Neural cell (in vitro differentiated cells): ENCODE results near the gene SNAPIN. TPM values are rescaled to one million over a fixed set of nuclear protein-coding genes. Genes with fewer than 3 reads are reported as not detected.

Experiments
- H2AFZ ChIP-seq: fragments of 200-600, 300-800 bp; sonication (generic), shearing (Covaris generic); 2 replicates; pipeline ENCODE4 v1.6.0; 2014; ENCODE audit warnings: low read depth, mild to moderate bottlenecking, antibody characterized with exemption, low read length, moderate library complexity
- H3F3A ChIP-seq: fragments of 200-600 bp; shearing (Covaris generic); 2 replicates; pipeline ENCODE4 v1.6.1; 2016; ENCODE audit warnings: mild to moderate bottlenecking, moderate library complexity, mixed read lengths, antibody characterized with exemption, low read length; ENCODE audit not compliant: insufficient read depth, poor library complexity, severe bottlenecking
- H3K27ac ChIP-seq: fragments of 200-600, 300-800 bp; sonication (generic), shearing (Covaris generic); 2 replicates; pipeline ENCODE4 v1.5.1; 2014; ENCODE audit warnings: mild to moderate bottlenecking, low read length, moderate library complexity
- H3K27me3 ChIP-seq: fragments of 300-800, 200-600 bp; sonication (generic), shearing (Covaris generic); 2 replicates; pipeline ENCODE4 v1.6.0; 2014; ENCODE audit warnings: mild to moderate bottlenecking, low read depth, low read length, moderate library complexity; ENCODE audit not compliant: insufficient read depth
- H3K36me3 ChIP-seq: fragments of 300-800, 200-600 bp; sonication (generic), shearing (Covaris generic); 2 replicates; pipeline ENCODE4 v1.5.1; 2014; ENCODE audit warnings: mild to moderate bottlenecking, antibody characterized with exemption, low read length, moderate library complexity; ENCODE audit not compliant: insufficient read depth
- H3K4me2 ChIP-seq: fragments of 300-800, 200-600 bp; sonication (generic), shearing (Covaris generic); 2 replicates; pipeline ENCODE4 v1.6.0; 2014; ENCODE audit warnings: mild to moderate bottlenecking, low read length
- H3K4me3 ChIP-seq: fragments of 300-800, 200-600 bp; sonication (generic), shearing (Covaris generic); 2 replicates; pipeline ENCODE4 v1.5.1; 2014; ENCODE audit warnings: mild to moderate bottlenecking, low read length, moderate library complexity
- H3K79me2 ChIP-seq: fragments of 200-600 bp; shearing (Covaris generic); replicated peaks from 2 replicates; pipeline ENCODE4 v1.6.0; 2014; ENCODE audit warnings: mild to moderate bottlenecking, low read length, moderate library complexity; ENCODE audit not compliant: insufficient read depth
- H3K9ac ChIP-seq: fragments of 300-800, 200-600 bp; sonication (generic), shearing (Covaris generic); 2 replicates; pipeline ENCODE4 v1.6.1; 2016; ENCODE audit warnings: mild to moderate bottlenecking, low read length, mixed read lengths
- H3K9me2 ChIP-seq: fragments of 200-600 bp; shearing (Covaris generic); 2 replicates; pipeline ENCODE4 v1.6.1; 2016; ENCODE audit warnings: mild to moderate bottlenecking, low read length, mixed read lengths; ENCODE audit not compliant: insufficient read depth
- H3K9me3 ChIP-seq: fragments of 200-600, 300-800 bp; sonication (generic), shearing (Covaris generic); 2 replicates; pipeline ENCODE4 v1.6.1; 2016; ENCODE audit warnings: mild to moderate bottlenecking, mixed run types, low read length, moderate library complexity, mixed read lengths
- H4K20me1 ChIP-seq: fragments of 200-600 bp; shearing (Covaris generic); 2 replicates; pipeline ENCODE4 v1.6.1; 2016; ENCODE audit warnings: mild to moderate bottlenecking, mixed run types; ENCODE audit not compliant: insufficient read depth
- EP300 ChIP-seq: fragments of 450-650 bp; conservative IDR thresholded peaks from 2 replicates; pipeline ENCODE4 v1.6.1; 2014; ENCODE audit warnings: antibody characterized with exemption, mild to moderate bottlenecking, moderate library complexity; ENCODE audit not compliant: poor library complexity, severe bottlenecking
- EZH2 ChIP-seq: fragments of 200-600, 300-800 bp; shearing (Covaris generic), sonication (generic); IDR thresholded peaks from 2 replicates; pipeline ENCODE4 v1.6.1; 2014; ENCODE audit warnings: antibody characterized with exemption, low read length, borderline replicate concordance, mild to moderate bottlenecking; ENCODE audit not compliant: insufficient read depth, poor library complexity, severe bottlenecking
- MXI1 ChIP-seq: fragments of 450-650 bp; conservative IDR thresholded peaks from 2 replicates; pipeline ENCODE4 v1.6.1; 2014; ENCODE audit warnings: antibody characterized with exemption, mild to moderate bottlenecking; ENCODE audit not compliant: poor library complexity, severe bottlenecking
- POLR2AphosphoS5 ChIP-seq: IDR thresholded peaks from 2 replicates; pipeline ENCODE4 v1.6.1; 2012
- RAD21 ChIP-seq: fragments of 450-650 bp; conservative IDR thresholded peaks from 2 replicates; pipeline ENCODE4 v1.6.1; 2014; ENCODE audit warnings: antibody characterized with exemption, mild to moderate bottlenecking, moderate library complexity
- SMC3 ChIP-seq: fragments of 450-650 bp; conservative IDR thresholded peaks from 2 replicates; pipeline ENCODE4 v1.6.1; 2014; ENCODE audit warnings: antibody characterized with exemption, mild to moderate bottlenecking, moderate library complexity; ENCODE audit not compliant: poor library complexity
- TAF1 ChIP-seq: IDR thresholded peaks from 2 replicates; pipeline ENCODE4 v1.6.1; 2012; ENCODE audit warnings: low read depth
- polyA plus RNA-seq: library from polyadenylated mRNA; depleted of rRNA; stranded (reverse); fragments of >200 nt; gene quantifications from 2 replicates; pipeline ENCODE4 v1.2.3, GENCODE V29; 2014
- TF ChIP-seq, protein P1 (sequence below): IDR thresholded peaks from 2 replicates; pipeline ENCODE4 v1.6.1; 2012; ENCODE audit warnings: borderline replicate concordance
- TF ChIP-seq, protein P2 (sequence below): fragments of 450-650 bp; IDR thresholded peaks from 2 replicates; pipeline ENCODE4 v1.5.1; 2014; ENCODE audit warnings: antibody characterized with exemption, mild to moderate bottlenecking, moderate library complexity; ENCODE audit not compliant: poor library complexity, severe bottlenecking

Gene SNAPIN
- polyA plus RNA-seq, 1 donor from 2014 or later = 100.0 TPM

- Histone ChIP-seq H3K4me3 (no peak overlapping the region), H3K27ac (no peak overlapping the region), H3K9me3 (no peaks in the 10 kb centered on the region), H2AFZ (no peak overlapping the region), H3F3A (no peaks in the 10 kb centered on the region), H3K36me3 (no peaks in the 10 kb centered on the region), H3K9ac (no peak overlapping the region), H3K4me2 (no peak overlapping the region), H4K20me1 (no peaks in the 10 kb centered on the region), H3K27me3 (peaks cover 50% of the 10 kb centered on the region), H3K79me2 (no peaks in the 10 kb centered on the region), H3K9me2 (no peaks in the 10 kb centered on the region)
- TF ChIP-seq TAF1 = no peak
- no peak for TF ChIP-seq EP300
- no peak for TF ChIP-seq MXI1
- TF ChIP-seq, protein P1, sequence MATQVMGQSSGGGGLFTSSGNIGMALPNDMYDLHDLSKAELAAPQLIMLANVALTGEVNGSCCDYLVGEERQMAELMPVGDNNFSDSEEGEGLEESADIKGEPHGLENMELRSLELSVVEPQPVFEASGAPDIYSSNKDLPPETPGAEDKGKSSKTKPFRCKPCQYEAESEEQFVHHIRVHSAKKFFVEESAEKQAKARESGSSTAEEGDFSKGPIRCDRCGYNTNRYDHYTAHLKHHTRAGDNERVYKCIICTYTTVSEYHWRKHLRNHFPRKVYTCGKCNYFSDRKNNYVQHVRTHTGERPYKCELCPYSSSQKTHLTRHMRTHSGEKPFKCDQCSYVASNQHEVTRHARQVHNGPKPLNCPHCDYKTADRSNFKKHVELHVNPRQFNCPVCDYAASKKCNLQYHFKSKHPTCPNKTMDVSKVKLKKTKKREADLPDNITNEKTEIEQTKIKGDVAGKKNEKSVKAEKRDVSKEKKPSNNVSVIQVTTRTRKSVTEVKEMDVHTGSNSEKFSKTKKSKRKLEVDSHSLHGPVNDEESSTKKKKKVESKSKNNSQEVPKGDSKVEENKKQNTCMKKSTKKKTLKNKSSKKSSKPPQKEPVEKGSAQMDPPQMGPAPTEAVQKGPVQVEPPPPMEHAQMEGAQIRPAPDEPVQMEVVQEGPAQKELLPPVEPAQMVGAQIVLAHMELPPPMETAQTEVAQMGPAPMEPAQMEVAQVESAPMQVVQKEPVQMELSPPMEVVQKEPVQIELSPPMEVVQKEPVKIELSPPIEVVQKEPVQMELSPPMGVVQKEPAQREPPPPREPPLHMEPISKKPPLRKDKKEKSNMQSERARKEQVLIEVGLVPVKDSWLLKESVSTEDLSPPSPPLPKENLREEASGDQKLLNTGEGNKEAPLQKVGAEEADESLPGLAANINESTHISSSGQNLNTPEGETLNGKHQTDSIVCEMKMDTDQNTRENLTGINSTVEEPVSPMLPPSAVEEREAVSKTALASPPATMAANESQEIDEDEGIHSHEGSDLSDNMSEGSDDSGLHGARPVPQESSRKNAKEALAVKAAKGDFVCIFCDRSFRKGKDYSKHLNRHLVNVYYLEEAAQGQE = no peak
- TF ChIP-seq EZH2 = no peak
- TF ChIP-seq, protein P2, sequence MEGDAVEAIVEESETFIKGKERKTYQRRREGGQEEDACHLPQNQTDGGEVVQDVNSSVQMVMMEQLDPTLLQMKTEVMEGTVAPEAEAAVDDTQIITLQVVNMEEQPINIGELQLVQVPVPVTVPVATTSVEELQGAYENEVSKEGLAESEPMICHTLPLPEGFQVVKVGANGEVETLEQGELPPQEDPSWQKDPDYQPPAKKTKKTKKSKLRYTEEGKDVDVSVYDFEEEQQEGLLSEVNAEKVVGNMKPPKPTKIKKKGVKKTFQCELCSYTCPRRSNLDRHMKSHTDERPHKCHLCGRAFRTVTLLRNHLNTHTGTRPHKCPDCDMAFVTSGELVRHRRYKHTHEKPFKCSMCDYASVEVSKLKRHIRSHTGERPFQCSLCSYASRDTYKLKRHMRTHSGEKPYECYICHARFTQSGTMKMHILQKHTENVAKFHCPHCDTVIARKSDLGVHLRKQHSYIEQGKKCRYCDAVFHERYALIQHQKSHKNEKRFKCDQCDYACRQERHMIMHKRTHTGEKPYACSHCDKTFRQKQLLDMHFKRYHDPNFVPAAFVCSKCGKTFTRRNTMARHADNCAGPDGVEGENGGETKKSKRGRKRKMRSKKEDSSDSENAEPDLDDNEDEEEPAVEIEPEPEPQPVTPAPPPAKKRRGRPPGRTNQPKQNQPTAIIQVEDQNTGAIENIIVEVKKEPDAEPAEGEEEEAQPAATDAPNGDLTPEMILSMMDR = no peak
- no peak for TF ChIP-seq POLR2AphosphoS5
- no peak for TF ChIP-seq RAD21
- TF ChIP-seq SMC3 = no peak
These were observed 21.6 kb downstream of the SNAPIN start for GRCh38 chr1:153680120-153680403.

GRCh38 chr1:153682730-153683129 lies 24.2 kb downstream of the SNAPIN start:
- no peak overlapping the region for H3K4me2 ChIP-seq
- no peaks in the 10 kb centered on the region for H3K9me2 ChIP-seq
- H3K27ac ChIP-seq = no peak overlapping the region
- no peak for TF ChIP-seq EP300
- TF ChIP-seq RAD21 = no peak
- TF ChIP-seq SMC3 = no peak
- no peak for TF ChIP-seq POLR2AphosphoS5
- TF ChIP-seq EZH2 = no peak
- no peak for TF ChIP-seq TAF1
- TF ChIP-seq, protein P1 = no peak
- TF ChIP-seq MXI1 = no peak
- TF ChIP-seq, protein P2 = no peak
- no peaks in the 10 kb centered on the region for H3K36me3 ChIP-seq
- H3K9me3 ChIP-seq = no peaks in the 10 kb centered on the region
- no peak overlapping the region for H3K9ac ChIP-seq
- H3K79me2 ChIP-seq = no peaks in the 10 kb centered on the region
- H3K27me3 ChIP-seq = peaks cover 43% of the 10 kb centered on the region
- H2AFZ ChIP-seq = no peak overlapping the region
- no peaks in the 10 kb centered on the region for H3F3A ChIP-seq
- no peaks in the 10 kb centered on the region for H4K20me1 ChIP-seq
- H3K4me3 ChIP-seq = no peak overlapping the region
